Activated B cell treated with CpG ODN at 0.5 μM for 24 hours (primary cell): Measurements from ENCODE around the gene SUCO. TPM values are rescaled to one million over a fixed set of nuclear protein-coding genes. Genes with fewer than 3 reads are reported as not detected.
"Not testable (repeated sequence)": the region's sequence is repeated elsewhere in the genome, so short reads cannot be mapped to it uniquely, and the experiment has no call there.

ENCODE experiments used
- ATAC-seq: fragments of 200-7000 bp; cut with Tn5 transposase; one replicate; pipeline ENCODE4 v1.10.0; 2021; ENCODE audit warnings: low read depth, mild to moderate bottlenecking, moderate library complexity
- CTCF ChIA-PET: fragments of 350-600 bp; sonication (Branson Sonifier 250); formaldehyde crosslinking; loops from one replicate; lab custom pipeline; 2021; ENCODE audit warnings: antibody characterized with exemption; lab: Charles Lee
- POLR2A ChIA-PET: fragments of 350-600 bp; sonication (Branson Sonifier 250); formaldehyde crosslinking; loops from one replicate; lab custom pipeline; 2021; ENCODE audit warnings: antibody characterized with exemption; lab: Charles Lee
- DNase-seq: peaks from one replicate; pipeline ENCODE4 v3.0.0; 2022
- H3K27ac Mint-ChIP-seq: one replicate; pipeline ENCODE4 v1.8.0; 2020; ENCODE audit warnings: mixed read lengths
- H3K27me3 Mint-ChIP-seq: one replicate; pipeline ENCODE4 v1.8.0; 2021; ENCODE audit warnings: mixed read lengths
- H3K36me3 Mint-ChIP-seq: one replicate; pipeline ENCODE4 v1.8.0; 2021; ENCODE audit warnings: low read depth, mixed read lengths
- H3K4me1 Mint-ChIP-seq: one replicate; pipeline ENCODE4 v1.8.0; 2021; ENCODE audit warnings: mixed read lengths
- H3K4me3 Mint-ChIP-seq: one replicate; pipeline ENCODE4 v1.8.0; 2020; ENCODE audit warnings: mild to moderate bottlenecking, mixed read lengths
- H3K9me3 Mint-ChIP-seq: one replicate; pipeline ENCODE4 v1.8.0; 2020; ENCODE audit warnings: mixed read lengths
- intact Hi-C: fragments of 100-400 bp; cut with micrococcal nuclease; formaldehyde crosslinking; loops from one replicate; pipeline ENCODE4 v1.15.1; 2024
- total RNA-seq: library from RNA; stranded (reverse); gene quantifications from 2 replicates; pipeline ENCODE4 v1.2.3, GENCODE V29; 2022
- TF ChIP-seq, protein P1 (sequence below): fragments of 200-600 bp; IDR thresholded peaks from one replicate; pipeline ENCODE4 v1.8.0; 2022; ENCODE audit warnings: antibody characterized with exemption, mild to moderate bottlenecking

SUCO gene
- total RNA-seq, 1 donor from 2014 or later, result 47.1 TPM

DNA sequence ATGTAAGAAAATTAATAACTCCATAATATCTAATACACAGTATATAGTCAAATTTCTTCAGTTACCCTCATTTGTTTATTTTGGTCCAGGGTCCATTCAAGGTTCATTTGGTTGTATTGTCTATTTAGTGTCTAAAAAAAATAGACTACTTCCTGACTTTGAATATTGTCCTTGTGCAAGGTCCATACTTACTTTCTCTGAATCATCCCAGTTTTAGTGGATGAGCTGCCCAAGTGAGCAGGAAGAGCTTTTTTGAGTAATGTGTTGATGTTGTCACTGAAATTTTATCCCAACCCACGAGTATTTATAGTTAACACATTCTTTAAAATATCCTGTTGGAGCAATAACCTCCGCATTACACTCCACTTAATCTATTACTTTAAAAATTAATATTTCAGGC, 80.3 kb downstream of the SUCO start:
- CTCF ChIA-PET, result no interaction called here
- no peak for ATAC-seq
- Mint-ChIP-seq H3K9me3 (no peaks in the 10 kb centered on the region), H3K36me3 (peaks cover 31% of the 10 kb centered on the region), H3K4me3 (no peak overlapping the region), H3K27ac (no peak overlapping the region), H3K27me3 (no peaks in the 10 kb centered on the region), H3K4me1 (no peaks in the 10 kb centered on the region)
- DNase-seq, result no peak
- TF ChIP-seq, protein P1, sequence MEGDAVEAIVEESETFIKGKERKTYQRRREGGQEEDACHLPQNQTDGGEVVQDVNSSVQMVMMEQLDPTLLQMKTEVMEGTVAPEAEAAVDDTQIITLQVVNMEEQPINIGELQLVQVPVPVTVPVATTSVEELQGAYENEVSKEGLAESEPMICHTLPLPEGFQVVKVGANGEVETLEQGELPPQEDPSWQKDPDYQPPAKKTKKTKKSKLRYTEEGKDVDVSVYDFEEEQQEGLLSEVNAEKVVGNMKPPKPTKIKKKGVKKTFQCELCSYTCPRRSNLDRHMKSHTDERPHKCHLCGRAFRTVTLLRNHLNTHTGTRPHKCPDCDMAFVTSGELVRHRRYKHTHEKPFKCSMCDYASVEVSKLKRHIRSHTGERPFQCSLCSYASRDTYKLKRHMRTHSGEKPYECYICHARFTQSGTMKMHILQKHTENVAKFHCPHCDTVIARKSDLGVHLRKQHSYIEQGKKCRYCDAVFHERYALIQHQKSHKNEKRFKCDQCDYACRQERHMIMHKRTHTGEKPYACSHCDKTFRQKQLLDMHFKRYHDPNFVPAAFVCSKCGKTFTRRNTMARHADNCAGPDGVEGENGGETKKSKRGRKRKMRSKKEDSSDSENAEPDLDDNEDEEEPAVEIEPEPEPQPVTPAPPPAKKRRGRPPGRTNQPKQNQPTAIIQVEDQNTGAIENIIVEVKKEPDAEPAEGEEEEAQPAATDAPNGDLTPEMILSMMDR, result no peak
- POLR2A ChIA-PET, result no interaction called here
- intact Hi-C loops, result no loop called here

DNA sequence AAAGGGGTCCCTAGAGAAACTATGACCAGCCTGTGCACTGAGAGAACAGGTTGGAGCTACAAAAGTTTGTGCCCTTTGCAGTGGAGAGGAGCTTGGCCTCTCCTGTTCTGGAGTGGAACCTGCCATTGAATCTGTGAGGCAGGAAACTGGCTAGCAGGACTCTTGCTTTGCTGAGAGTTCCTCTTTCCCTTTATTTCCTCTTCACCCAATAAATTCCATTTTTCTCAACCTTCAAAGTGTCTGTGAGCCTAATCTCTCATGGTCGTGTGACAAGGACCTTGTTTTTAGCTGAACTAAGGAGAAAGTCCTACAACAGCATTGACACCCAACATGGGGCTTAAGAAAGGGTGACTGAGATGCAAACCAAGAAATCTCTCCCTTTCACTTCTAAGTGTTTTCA, 83.2 kb downstream of the SUCO start:
- Mint-ChIP-seq H3K27me3 (no peaks in the 10 kb centered on the region), H3K4me3 (no peak overlapping the region), H3K4me1 (no peaks in the 10 kb centered on the region), H3K9me3 (peaks cover 13% of the 10 kb centered on the region), H3K27ac (no peak overlapping the region), H3K36me3 (peaks cover 8% of the 10 kb centered on the region)
- TF ChIP-seq, protein P1, result no peak
- no peak for DNase-seq
- ChIA-PET CTCF (no interaction called here), POLR2A (no interaction called here)
- no peak for ATAC-seq
- intact Hi-C loops, result no loop called here

DNA sequence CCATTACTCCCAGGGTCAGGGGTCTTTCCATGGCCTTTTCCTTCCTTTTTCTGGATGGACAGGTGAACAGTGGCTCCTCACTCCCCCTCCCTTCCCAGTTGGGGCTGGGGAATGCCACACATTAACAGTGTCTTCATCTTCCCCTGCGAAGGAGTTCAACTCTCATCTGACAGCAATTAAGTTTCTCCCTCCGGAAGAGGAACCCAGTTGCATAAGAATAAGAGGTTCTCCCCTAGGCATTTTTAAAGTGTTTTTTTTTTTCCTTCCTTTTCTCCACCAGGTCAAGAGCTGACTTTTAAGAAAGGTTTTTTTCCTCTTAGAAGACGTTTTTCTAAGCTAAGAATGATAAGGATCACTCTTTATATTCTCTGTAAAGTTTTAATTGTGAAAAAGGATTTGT, 83.7 kb downstream of the SUCO start:
- ATAC-seq (no peak), DNase-seq (no peak)
- Mint-ChIP-seq H3K4me1 (no peaks in the 10 kb centered on the region), H3K27ac (no peak overlapping the region), H3K27me3 (no peaks in the 10 kb centered on the region), H3K36me3 (peaks cover 6% of the 10 kb centered on the region), H3K4me3 (no peak overlapping the region), H3K9me3 (peaks cover 16% of the 10 kb centered on the region)
- intact Hi-C loops, result no loop called here
- ChIA-PET POLR2A (no interaction called here), CTCF (interaction anchor here (0.6 kb wide), 1 partner anchor 1564 kb away, joined by 3 read pairs; no protein-coding TSS in a partner anchor)
- TF ChIP-seq, protein P1, result no peak

DNA sequence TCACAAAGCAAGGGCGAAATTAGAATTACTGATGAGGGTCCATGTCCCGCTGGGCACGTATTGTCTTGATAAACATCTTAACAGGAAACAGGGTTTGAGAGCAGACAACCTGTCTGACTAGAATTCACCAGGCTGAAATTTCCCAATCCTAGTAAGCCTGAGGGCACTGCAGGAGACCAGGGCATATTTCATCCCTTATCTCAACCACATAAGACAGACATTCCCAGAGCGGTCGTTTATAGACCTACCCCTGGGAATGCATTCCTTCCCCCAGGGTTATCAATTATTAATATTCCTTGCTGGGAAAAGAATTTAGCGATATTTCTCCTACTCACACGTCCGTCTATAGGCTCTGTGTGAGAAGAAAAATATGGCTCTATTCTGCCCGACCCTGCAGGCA, 87.7 kb downstream of the SUCO start:
- H3K36me3 Mint-ChIP-seq, POLR2A ChIA-PET, DNase-seq, H3K4me1 Mint-ChIP-seq, H3K27ac Mint-ChIP-seq, intact Hi-C loops, H3K4me3 Mint-ChIP-seq, ATAC-seq, CTCF ChIA-PET, H3K27me3 Mint-ChIP-seq: not testable (repeated sequence)
- H3K9me3 Mint-ChIP-seq, result peaks cover 16% of the 10 kb centered on the region

DNA sequence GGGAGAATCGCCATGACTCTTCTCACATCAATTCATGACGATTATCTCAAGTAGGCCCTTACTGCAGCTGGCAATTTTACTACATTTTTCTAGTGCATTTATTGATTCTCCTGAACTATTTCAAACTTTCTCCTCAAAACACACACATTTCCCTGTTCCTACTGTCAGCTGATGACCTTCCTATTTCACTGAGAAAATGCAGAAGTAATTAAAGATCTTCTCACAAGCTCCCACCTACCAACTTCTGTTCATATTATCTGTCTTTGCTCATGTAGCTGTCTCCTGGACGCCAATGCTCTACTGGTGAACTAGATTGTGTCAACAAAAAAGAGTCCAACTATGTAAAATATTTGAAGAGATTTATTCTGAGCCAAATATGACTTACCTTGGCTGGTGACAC, 89.6 kb downstream of the SUCO start:
- CTCF ChIA-PET, result no interaction called here
- Mint-ChIP-seq H3K9me3 (peaks cover 16% of the 10 kb centered on the region), H3K27me3 (no peaks in the 10 kb centered on the region), H3K36me3 (peaks cover 5% of the 10 kb centered on the region), H3K27ac (no peak overlapping the region), H3K4me1 (no peaks in the 10 kb centered on the region), H3K4me3 (no peak overlapping the region)
- intact Hi-C loops, result no loop called here
- TF ChIP-seq, protein P1, result no peak
- ATAC-seq (no peak), DNase-seq (no peak)
- POLR2A ChIA-PET, result no interaction called here

DNA sequence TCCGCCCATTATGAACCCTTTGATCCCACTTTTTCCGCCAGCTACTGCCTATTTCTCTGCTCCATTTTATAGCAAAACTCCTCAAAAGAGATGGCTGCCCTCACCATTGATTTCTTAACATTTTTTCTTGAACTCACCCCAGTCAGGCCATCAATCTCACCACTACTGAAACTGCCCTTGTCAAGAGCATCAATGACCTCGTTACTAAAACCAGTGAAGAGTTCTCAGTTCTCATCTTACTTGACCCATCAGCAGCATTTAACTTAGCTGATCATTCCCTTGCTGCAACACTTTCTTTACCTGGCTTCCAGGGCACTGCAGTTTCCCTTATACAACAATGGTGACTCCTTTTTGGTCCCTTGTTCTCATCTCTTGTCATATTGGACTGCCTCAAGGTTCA, 90.8 kb downstream of the SUCO start:
- peaks cover 5% of the 10 kb centered on the region for H3K36me3 Mint-ChIP-seq
- H3K9me3 Mint-ChIP-seq, result peaks cover 16% of the 10 kb centered on the region
- ChIA-PET CTCF (no interaction called here), POLR2A (no interaction called here)
- TF ChIP-seq, protein P1, result no peak
- no peaks in the 10 kb centered on the region for H3K4me1 Mint-ChIP-seq
- DNase-seq (no peak), ATAC-seq (no peak)
- no peaks in the 10 kb centered on the region for H3K27me3 Mint-ChIP-seq
- no peak overlapping the region for H3K4me3 Mint-ChIP-seq
- no peak overlapping the region for H3K27ac Mint-ChIP-seq
- intact Hi-C loops, result no loop called here
